DMS79 (cell line): ENCODE measurements around the gene SNCAIP.
"Not testable (repeated sequence)": the region's sequence is repeated elsewhere in the genome, so short reads cannot be mapped to it uniquely, and the experiment has no call there.

Experiments
- DNase-seq: peaks from one replicate; lab custom pipeline; 2025; lab: John Stamatoyannopoulos, UW

Gene SNCAIP

GRCh38 chr5:122314036-122314435 lies 2.0 kb downstream of the SNCAIP start:
- DNase-seq = no peak

- DNase-seq = no peak
Measured at GRCh38 chr5:122315521-122315920, 3.5 kb downstream of the SNCAIP start.

GRCh38 chr5:122316656-122317055 lies 4.6 kb downstream of the SNCAIP start:
- peak; percentile 72 for DNase-seq

GRCh38 chr5:122319897-122320296 lies 7.9 kb downstream of the SNCAIP start:
- DNase-seq = peak; percentile 25

- DNase-seq = no peak
Measured at GRCh38 chr5:122321921-122322320, 9.9 kb downstream of the SNCAIP start.

GRCh38 chr5:122322801-122323548 lies 10.9 kb downstream of the SNCAIP start:
- no peak for DNase-seq

- DNase-seq = no peak
Measured at GRCh38 chr5:122323738-122324137, 11.7 kb downstream of the SNCAIP start.

- no peak for DNase-seq
Measured at GRCh38 chr5:122327110-122327509, 15.1 kb downstream of the SNCAIP start.

- DNase-seq = no peak
Measured at GRCh38 chr5:122330881-122331280, 18.8 kb downstream of the SNCAIP start.

- DNase-seq = no peak
Measured at GRCh38 chr5:122332599-122333555, 20.8 kb downstream of the SNCAIP start.

GRCh38 chr5:122333564-122333963 lies 21.5 kb downstream of the SNCAIP start:
- DNase-seq = no peak

- DNase-seq = no peak
Measured at GRCh38 chr5:122339591-122339990, 27.6 kb downstream of the SNCAIP start.

GRCh38 chr5:122341087-122341486 lies 29.1 kb downstream of the SNCAIP start:
- no peak for DNase-seq

- no peak for DNase-seq
Measured at GRCh38 chr5:122342256-122342655, 30.2 kb downstream of the SNCAIP start.

- DNase-seq = no peak
Measured at GRCh38 chr5:122346897-122347581, 35.0 kb downstream of the SNCAIP start.

- DNase-seq = no peak
Measured at GRCh38 chr5:122350496-122350895, 38.5 kb downstream of the SNCAIP start.

- no peak for DNase-seq
Measured at GRCh38 chr5:122351416-122352157, 39.5 kb downstream of the SNCAIP start.

- no peak for DNase-seq
Measured at GRCh38 chr5:122352331-122352730, 40.3 kb downstream of the SNCAIP start.

GRCh38 chr5:122353361-122353760 lies 41.3 kb downstream of the SNCAIP start:
- DNase-seq = not testable (repeated sequence)

- no peak for DNase-seq
Measured at GRCh38 chr5:122354293-122354692, 42.3 kb downstream of the SNCAIP start.

GRCh38 chr5:122355324-122355723 lies 43.3 kb downstream of the SNCAIP start:
- DNase-seq = no peak

GRCh38 chr5:122356855-122357254 lies 44.8 kb downstream of the SNCAIP start:
- no peak for DNase-seq
